OCI-M2 (cell line): ENCODE results near the gene NR2F2.

Experiments used
- DNase-seq: peaks from one replicate; lab custom pipeline; 2025; ENCODE audit not compliant: unreplicated experiment; lab: John Stamatoyannopoulos, UW

Gene NR2F2

DNA sequence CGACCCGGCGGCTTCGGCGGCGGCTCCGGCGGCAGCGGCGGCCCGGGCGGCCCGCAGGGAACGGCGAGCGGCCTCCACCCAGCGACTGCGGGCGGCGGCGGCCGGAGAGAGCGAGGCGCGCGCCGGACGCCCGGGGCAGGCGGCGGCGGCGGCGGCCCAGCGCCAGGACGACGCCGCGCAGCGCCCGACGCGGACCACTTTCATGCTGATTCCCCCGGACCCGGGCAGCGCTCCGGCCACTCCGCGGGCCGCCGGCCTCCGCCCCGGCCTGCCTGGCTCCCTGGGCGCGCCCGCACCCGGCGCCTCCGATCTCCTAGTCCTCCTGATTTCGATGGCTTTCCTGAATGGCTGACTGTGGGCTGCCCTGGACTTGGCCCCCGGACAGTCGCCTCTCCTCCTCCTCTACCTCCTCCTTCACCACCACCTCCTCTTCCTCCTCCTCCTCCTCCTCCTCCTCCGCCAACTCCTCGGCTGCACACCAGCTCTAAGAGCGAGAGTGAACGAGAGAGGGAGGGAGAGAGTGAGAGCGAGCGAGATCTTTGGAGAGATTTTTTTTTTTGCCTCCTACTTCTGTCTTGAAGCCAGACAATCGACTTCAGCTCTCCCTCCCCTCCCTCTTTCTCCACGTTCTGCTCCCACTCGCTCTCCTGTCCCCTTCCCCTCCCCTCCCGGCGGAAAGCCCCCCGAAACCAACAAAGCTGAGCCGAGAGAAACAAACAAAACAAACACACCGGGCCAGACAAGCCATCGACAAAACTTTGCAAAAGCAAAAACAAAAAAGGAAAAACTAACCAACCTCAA is 844 bp downstream of the NR2F2 start:
- no peak for DNase-seq

DNA sequence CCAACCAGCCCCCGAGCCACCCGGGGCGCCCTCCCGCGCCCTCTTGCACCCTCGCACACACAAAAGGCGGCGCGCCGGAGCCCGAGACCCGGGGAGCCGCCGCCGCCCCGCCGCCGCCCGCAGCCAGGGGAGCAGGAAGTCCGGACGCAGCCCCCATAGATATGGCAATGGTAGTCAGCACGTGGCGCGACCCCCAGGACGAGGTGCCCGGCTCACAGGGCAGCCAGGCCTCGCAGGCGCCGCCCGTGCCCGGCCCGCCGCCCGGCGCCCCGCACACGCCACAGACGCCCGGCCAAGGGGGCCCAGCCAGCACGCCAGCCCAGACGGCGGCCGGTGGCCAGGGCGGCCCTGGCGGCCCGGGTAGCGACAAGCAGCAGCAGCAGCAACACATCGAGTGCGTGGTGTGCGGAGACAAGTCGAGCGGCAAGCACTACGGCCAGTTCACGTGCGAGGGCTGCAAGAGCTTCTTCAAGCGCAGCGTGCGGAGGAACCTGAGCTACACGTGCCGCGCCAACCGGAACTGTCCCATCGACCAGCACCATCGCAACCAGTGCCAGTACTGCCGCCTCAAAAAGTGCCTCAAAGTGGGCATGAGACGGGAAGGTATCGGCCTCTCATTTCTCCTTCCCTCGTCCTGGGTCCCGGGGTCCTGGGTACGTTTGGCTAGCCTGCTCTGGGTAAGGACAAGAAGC is 1.6 kb downstream of the NR2F2 start:
- no peak for DNase-seq

DNA sequence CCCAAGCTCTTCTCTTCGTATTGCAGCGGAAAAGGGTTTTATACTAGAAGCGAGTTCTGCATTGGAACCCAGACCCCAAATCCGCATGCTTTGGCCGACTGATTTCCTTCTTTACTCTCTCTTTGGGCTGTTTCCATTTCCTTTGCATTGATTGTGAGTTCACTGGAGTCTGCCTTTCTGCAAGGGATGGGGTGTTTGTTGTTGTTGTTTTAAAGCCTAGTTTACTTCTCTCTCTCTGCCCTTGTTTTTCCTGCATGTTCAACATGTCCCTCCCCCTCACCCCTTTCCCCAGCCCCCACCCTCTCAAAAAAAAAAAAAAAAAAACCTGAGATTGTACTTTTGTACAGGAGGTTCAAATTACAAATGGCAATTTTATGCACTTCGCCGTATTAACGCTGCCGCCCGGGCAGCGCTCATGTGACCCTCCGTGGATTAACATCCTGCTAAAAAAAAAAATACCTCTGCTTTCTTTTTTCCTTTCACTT is 2.2 kb downstream of the NR2F2 start:
- no peak for DNase-seq

DNA sequence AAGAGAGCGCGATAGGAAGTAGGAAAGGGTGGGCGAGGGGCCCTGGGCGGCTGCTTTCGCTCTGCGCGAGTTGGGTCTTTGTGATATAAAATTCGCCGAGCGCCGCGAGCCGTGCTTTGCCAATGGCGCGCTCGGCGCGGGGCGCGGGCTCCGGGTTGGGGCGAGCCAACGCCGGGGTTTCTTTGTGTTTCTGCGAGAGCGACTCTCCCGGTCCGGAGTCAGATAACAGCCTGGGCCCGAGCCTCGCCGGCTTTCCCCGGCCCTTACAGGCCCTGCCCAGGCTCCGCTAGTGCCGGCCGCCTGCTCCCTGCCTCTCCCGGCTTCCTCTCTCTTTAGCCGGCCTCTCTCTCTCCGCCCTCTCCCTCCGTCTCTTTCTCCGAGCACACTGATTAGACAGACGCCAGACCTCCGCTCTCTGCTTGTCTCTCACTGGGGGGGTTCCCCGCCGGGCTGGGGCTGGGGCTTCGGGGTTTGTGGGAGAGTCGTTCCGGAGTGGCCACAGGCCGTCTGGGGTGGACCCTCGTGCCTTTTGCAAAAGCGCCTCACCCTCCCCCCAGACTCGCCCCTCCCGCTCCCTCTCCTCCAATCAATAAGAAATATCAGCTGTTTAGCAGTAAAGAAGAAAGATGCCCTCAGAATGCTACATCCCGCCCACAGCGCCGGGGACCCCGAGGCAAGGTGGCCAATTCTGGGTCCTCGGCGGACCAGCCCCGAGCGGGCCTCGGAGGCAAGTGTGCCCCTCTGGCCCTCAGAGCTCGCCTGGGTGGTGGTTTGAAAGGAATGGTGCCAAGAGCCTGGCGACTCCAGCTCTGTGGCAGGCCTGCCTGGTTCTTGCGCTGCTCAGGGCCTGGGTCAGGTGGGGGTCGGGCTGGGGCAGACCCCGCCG is 2.9 kb downstream of the NR2F2 start:
- no peak for DNase-seq

DNA sequence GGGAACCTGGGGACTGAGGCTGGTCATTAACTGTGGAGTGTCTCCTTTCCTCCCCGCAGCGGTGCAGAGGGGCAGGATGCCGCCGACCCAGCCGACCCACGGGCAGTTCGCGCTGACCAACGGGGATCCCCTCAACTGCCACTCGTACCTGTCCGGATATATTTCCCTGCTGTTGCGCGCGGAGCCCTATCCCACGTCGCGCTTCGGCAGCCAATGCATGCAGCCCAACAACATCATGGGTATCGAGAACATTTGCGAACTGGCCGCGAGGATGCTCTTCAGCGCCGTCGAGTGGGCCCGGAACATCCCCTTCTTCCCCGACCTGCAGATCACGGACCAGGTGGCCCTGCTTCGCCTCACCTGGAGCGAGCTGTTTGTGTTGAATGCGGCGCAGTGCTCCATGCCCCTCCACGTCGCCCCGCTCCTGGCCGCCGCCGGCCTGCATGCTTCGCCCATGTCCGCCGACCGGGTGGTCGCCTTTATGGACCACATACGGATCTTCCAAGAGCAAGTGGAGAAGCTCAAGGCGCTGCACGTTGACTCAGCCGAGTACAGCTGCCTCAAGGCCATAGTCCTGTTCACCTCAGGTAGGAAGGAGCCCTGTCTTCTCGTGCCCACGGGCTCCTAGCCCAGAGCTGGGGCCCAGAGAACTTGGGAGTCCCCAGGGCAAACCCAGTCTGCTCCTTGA is 3.7 kb downstream of the NR2F2 start:
- DNase-seq, result no peak

DNA sequence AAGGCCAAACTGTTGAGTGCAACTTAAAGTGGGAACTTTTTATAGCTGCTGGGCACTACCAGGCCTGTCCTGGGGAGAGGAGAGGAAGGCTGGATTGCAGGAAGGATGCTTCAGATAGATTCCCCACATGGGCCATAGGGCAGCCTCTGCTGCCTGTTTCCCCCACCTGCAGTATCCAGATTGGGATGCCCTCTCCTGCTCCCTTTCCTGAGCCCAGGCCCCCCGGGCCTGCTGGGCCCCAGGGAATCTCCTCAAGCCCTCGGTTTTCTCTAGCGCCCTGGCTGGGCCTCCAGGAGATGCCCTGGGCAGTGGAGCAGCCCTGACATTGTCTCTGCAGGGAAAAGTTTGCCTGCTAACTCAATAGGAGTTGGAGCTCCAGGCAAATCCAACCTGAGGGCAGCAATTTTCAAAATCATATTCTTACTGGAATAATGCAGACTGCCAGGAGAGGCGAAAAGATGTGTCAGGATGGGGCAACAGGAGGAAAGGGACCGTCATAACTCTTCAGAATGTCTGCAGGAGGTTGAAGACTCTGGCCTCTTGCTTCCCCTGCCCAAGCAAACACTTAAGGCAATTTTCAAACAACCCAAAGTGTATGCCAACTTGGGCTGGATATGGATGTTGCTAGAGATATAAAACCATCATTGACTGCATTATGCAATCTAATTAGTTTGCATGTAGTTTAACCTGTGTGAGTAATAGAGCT is 4.4 kb downstream of the NR2F2 start:
- DNase-seq, result no peak

DNA sequence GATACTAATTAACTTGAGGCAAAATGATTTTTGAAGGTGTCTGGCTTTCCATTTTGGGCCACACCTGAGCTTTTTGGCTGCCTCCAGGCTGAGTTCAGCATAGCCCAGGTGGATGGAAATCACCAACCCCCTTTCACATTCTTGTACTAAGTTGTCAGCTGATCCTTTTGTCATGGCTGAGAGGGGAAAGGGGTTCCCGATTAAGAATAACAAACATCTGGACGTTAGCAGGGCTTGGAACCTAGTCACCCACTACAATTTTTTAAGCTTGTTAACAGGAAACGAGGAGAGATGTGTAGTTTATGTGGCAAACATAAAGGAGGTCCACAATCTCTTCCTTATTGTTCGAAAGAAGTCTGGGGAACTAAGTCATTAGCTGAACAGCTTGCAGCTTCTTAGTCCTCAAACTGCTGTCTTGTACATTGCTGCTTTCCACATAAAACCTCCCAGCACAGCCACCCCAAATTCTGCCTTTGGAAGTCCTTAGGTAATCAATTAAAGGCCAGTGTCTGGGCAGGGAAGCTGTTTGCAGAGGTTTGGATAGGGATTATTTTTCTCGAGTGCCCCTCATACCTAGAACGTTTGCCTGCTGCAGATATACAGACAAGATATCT is 5.0 kb downstream of the NR2F2 start:
- no peak for DNase-seq

DNA sequence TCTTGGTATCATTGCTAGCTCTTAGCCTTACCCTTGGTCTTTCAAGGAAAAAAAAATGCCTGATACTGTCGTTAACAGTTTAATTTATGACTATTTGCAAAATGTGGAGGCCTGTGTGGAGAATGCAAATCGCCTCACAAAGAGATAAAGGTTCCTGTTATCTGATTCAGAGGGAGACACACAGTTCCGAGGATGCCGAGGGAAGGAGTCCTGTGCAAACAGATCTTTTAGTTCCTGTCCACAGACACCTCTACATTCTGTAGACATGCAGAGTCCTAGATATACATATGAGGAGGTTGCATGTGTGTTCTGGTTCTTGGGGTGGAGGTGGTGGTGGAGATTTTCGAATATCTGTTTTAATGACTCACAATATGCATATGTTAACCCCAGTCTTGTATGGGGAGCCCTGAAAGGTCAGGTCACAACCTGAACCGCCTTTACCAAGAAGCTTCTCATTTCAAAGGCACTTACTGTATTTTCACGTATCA is 5.7 kb downstream of the NR2F2 start:
- DNase-seq, result no peak

DNA sequence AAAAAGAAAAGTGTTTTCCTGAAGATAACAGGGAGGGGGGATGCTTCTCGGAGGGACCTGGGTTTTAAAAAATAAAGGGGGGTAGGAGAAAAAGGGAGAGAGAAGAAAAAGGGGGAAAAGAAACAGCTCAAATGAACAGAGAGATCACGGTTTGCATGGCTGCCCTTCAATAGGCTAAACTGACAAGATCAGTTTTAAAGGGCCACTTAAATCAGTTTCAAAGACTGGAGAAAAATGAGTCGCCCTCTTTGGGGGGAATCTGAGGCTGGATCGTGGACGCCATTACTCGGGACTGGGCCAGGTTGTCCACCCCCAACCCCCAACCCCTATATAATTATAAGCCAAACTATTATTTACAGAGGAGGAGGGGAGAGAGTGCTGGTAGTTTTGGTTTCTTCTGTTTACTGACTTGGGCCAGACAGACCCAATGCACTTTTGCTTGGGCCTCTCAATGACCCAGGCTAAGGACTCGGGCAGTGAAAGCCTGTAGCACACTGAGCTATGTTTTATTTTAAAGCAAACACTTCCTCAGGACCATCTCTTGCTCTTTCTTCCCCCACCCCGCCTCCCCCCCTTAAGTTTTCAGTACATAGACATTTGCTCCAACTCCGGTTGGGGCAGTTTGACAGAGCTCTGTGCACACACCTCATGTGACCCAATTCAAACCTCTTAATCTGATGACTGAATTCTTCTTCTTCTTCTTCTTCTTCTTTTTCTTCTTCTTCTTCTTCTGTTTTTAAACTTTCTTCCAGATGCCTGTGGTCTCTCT is 6.3 kb downstream of the NR2F2 start:
- DNase-seq, result no peak

DNA sequence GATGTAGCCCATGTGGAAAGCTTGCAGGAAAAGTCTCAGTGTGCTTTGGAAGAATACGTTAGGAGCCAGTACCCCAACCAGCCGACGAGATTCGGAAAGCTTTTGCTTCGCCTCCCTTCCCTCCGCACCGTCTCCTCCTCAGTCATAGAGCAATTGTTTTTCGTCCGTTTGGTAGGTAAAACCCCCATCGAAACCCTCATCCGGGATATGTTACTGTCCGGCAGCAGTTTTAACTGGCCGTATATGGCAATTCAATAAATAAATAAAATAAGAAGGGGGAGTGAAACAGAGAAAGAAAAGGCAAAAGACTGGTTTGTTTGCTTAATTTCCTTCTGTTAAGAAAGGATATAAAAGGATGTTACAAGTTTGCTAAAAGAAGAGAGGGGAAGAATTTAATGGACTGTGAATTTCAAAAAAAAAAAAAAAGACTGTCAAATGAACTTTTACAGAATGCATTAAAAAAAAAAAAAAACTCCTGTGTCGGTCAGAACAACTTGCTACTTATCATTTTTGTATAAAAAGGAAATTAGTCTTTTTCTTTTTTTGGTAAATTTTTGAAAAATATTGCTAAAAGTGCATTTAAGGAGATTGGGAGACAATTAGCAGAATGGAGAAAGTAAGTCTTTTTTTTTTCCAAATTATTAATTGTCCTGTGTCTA is 7.0 kb downstream of the NR2F2 start:
- DNase-seq, result no peak

DNA sequence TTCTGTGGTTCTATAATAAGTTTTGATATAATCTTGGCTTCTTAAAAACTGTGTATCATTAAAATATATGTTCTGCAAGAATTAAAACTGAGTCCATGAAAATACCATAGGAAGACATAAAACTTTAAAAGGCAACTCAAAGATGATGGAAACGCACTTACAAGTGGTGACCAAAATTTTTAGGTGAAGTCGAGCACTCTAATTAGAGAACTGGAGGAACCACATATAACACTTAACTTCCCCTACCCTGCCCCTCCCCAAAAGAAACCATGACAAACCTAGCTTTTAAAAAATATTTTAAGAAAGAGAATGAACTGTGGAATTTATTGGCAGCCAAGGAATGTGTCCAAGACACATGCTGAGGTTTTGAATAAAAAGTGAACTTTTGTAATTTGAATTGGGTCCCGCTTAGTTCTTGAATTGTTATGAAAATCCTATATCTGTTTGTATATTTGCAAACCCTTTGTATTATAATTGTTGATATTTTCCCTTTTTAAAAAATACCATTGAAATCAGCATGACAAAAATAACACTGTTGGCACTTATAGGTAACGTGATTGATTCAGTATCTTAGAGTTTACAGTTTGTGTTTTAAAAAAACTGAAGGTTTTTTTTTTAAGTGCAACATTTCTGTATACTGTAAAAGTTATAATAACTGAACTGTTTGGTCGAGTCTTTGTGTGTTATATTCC is 7.7 kb downstream of the NR2F2 start:
- no peak for DNase-seq

DNA sequence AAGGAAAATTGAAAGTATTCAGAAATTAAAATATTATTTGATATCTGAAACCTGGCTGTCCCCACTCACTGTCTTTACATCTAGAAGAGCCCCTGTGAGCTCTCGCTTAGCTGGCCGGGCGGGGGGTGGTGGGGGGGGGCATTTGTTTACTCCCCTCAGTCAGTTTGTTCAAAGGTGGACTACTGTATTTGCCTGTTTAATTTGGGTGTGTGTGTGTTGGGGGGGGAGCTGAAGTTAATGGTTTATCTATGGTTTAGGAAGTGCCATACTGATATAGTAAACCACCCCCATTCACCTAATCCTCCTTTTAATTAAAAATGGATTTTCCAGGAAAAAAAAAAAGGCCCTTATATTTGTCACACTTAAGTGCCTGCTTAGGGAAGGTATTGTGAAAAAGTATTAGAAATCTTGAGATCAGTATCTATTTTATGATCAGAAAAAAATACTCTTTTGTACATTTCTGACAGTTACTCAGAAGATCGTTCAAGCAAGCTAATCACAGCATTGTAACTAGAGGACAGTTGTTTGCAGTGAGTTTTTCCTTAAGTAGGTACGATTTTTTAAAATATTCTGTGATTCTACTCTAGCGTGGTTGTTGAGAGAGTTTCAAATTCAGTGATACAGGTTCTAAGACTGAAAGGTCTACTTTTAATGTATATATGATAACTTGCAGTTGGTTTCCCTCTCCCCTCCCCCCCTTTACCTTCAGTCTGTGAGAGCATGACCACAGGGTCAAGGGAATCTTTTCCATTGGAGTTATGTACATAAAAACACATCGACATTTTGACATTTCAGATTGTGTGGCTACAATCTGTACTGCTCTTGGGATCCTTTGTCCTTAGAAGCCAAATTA is 8.5 kb downstream of the NR2F2 start:
- no peak for DNase-seq

DNA sequence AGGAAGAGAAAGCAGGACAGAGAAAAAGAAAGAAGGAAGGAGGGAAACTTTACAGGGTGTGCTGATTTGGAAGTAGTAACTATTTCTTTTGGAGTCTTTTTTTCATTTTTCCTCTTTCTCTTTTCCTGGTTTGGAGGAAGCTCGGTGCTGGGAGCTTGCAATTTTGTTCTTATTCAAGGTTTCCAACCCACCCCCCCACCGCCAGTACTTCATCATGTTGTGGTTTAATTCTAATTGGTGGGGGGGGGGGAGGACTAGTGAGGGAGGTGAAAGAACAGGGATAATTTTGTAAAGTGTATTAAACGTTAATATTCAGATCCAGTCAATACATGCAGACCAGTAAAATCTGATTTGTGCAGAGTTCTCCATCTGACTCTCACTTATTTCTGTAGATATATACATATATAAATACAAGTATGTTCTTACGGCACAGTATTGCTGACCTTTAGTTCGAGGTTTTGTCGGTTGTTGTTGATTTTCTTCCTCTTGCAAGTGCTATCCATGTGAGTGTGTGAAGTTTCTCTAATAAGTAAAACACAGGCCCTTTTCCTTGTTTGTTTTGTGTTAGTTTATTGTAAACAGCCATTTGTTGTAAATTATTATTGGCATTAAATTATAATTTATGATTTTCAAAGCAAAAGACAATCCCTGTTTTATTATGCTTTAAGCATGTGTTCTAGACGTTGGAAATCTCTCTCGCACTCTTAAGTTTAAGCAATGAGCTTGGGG is 9.3 kb downstream of the NR2F2 start:
- no peak for DNase-seq

DNA sequence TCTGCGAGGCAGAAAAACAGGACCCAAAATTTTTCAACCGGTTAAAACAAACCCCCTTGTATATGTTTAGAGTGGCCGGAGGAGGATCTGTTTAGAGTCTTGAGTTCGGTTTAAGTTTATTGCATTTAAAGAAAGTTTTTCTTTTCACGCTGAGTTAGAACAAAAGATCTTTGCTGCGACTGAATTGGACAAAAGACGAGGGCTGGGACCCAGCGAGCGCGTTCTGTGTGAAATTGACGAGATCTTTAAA is 9.8 kb downstream of the NR2F2 start:
- no peak for DNase-seq

DNA sequence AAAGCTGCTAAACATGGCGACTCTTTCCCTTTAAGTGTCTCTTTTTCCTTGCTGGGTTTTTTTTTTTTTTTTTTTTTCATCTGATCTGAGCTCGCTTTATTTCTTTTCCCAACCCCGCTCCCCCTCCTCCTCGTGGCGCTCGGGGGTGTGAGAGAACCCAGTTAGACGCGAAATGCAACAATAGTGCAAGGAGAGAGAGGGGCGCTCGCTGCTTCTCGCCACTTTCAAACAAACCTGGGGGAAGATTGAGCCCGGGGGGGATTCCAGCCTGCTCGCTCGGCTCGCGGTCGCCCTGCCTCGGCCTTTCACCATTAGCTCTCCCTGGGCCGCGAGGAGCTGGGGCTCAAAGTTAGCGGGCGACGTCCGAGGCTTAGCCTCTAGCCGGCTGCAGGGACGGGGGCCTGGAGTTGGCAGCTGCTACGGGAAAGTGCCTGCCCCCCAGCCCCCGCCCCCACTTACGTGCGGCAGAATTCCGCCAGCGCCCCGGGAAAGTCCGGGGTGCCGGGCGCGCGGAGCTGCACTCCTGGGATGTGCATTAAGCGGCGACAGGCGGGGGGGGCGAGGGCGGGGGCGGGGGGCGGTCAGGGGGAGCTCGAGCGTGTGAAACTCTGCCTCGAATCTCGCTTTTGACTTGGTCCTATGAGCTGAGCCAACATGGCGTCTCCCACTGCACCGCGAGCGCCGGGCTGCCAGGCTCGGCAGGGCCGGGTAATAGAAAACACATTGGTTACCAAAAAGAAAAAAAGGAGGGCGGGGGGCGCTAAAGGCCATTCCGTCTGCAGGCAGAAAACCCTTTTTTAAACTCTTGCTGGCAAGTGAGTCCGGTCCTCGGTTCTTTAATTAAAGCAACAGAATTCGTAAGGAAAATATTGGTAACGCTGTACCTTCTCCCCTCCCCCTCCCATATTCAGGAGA is 10.4 kb downstream of the NR2F2 start:
- DNase-seq, result no peak
